HG03460 (cell line): ENCODE data around the gene GGCX.
"Not testable (repeated sequence)": the region's sequence is repeated elsewhere in the genome, so short reads cannot be mapped to it uniquely, and the experiment has no call there.

Experiments used
- ATAC-seq: cut with Tn5 transposase; IDR thresholded peaks from one replicate; pipeline ENCODE4 v1.9.1; 2021; ENCODE audit not compliant: unreplicated experiment

GGCX gene

DNA sequence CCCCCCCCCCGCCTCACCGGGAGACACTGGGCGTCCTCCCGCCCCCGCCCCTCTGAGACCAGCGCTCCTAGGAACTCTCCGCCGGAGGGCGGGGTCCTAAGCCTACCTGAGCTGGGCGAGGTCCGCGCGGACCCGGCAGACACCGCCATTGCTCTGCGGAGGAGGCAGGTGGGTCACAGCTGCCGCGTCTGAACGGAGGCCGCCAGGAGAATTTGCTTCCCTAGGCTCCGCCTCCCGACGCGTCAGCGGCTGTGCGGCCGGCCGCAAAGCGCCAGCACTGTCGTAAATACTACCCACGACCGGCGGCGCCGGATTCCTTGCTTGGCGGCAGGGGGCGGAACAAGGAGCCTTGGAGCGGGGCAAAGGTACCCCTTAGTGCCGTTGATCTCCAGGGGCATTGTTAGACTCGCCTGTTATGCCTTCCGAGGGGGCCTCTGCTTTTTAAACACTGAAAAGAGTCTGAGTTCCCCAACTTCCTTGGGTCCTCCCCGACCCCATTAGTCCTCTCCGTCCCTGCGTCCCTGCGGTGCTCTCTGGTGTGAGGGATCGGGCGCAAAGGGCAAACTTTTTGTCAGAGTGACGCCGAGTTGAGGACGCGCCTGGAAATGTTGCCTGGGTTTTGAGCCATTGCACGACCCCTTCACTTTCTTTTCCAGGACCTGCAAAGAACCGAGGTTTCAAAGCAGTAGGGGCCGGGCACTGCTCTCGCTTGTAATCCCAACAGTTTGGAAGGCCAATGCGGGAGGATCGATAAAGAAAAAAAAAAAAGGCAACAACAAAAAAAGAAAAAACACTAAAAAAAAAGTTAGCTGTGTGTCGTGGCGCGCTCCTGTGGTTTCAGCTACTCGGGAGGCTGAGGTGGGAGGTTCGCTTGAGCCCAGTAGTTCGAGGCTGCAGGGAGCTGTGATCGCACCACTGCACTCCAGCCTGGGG is at the start of gene GGCX:
TSS of gene GGCX (minus strand) at position 214 of the 933 bp plus-strand sequence. CDS start at position 149, 65 bp downstream.
- ATAC-seq: peak; percentile 90

DNA sequence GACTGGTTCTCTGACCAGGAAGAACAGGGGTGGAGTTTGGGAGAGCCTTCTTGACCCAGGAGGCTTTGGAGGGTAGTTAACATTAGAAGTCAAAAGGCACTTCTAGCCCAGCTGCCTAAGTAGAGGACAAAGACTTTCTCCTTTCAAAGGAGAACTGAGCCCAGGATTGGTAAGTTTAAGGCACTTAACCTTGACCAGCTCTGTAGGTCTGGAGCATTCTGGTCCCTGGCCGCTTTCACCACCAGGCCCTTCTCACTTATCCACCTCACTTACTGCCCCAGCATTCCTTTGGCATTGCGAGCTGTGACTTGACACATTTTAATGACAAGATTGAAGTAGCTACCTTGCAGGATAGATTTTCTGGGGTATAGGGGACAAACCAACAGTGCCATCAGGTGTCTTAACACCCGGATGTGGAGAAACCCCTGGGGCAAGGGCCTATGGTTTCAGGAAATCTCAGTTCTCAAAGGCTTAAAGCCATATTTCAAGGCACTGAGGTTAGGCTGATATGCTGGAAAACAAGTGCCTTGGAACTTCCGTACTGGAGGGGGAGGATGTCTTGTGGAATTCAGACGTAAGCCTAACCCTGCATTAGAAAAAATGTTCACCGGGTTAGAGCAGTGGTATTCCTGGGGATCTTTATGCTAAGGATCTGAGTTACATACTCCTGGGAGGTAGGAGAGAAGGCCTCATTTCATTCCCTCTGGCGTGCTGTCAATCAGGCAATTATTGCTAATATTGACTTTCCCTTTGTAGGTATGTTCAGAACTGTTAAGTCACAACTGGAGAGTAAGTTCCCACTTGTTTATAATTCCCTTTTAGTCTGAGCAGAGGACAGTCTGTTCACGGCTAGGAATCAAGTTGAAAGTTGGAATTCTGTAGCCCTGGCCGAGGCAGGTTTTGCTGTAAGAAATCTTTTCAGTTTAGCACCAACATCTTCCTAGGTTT is 46.2 kb upstream of the GGCX start:
- ATAC-seq: no peak

DNA sequence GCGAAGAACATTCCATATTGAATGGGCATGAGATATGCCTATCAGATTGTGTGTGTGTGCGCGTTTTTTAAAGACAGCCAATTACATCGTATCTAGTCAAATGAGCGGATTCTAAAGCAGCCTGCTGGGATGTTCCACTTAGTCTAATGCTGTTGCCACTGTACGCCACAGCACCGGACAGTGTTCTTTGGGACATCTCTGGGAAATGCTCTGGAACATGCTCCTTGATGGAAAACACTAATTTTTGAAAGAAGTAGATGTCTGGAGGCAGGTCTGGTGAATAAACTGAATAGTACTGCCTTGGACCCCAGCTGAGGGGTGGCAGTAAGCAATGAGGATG is 44.8 kb upstream of the GGCX start:
- no peak for ATAC-seq

DNA sequence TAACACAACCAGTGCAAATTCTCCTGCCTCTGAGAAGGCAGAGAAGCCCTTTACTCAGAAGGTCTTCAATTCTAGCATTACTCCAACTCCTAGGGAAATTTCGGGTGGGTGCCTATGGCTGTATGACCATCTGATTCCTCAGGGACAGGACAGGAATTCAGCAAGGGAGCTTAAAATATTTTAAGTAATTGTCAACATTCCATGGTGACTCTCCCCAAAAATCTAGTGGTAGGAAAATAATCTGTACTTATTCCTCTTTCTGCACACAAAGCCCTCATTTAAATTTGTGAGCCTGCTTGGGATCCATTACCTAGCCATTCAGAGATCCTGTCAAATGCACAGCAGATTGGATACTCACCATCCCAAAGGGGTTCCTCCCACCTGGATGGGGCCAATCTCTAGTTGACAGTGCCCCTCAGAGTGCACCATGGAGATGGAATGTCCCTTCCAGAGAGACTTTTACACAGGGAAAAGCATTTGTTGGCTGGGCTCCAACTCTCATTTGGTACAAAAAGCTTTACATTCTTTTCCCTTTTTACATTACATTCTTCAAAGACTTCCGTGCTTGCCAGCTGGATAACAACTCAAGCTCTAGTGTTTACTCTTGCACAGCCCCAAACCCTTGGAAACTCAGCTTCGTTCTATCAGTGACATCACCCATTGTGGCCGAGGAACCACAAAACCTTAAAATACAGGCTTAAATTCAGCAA is 44.3 kb upstream of the GGCX start:
- no peak for ATAC-seq

DNA sequence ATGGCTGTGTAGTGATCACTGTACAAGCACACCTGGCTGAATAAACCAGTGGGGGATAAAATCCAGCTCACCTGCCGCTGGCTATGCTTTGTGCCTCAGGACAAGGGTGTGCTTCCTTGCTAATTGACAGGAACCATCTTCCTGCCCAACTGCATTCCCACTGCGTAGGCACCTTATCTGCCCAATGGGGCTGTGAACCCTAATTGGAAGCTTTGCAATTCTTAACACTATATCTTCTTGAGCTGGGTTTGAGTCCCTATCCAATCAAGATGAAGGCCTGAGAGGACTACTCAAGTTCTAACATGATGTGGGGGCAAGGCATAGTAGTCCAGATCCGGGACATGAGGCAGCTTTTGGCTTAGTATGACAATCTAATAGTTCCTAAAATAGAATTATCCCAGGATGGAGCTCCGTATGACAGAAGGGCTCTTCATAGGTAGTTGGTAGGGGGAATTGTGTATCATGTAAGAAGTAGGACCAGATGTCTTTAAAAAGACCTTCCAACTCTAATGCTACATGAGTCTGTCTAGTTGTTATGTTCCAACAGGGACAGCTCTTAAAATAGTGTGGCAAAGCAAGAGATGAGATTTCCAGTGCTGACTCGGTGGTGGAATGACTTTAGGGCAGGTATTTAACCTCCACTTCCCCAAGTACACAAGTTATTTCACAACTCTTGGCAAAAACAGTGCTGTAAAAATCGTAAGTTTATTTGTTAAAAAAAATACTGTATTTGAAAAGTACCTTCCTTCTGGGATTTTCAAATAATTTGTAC is 43.5 kb upstream of the GGCX start:
- ATAC-seq: no peak

DNA sequence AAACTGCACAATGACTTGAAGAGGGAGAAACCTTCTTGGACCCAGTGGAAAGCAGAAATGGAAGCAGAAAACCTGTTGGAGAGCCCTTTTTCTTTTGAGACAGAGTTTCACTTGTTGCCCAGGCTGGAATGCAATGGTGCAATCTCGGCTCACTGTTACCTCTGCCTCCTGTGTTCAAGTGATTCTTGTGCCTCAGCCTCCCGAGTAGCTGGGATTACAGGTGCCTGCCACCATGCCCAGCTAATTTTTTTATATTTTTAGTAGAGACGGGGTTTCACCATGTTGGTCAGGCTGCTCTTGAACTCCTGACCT is 42.8 kb upstream of the GGCX start:
- ATAC-seq: not testable (repeated sequence)

DNA sequence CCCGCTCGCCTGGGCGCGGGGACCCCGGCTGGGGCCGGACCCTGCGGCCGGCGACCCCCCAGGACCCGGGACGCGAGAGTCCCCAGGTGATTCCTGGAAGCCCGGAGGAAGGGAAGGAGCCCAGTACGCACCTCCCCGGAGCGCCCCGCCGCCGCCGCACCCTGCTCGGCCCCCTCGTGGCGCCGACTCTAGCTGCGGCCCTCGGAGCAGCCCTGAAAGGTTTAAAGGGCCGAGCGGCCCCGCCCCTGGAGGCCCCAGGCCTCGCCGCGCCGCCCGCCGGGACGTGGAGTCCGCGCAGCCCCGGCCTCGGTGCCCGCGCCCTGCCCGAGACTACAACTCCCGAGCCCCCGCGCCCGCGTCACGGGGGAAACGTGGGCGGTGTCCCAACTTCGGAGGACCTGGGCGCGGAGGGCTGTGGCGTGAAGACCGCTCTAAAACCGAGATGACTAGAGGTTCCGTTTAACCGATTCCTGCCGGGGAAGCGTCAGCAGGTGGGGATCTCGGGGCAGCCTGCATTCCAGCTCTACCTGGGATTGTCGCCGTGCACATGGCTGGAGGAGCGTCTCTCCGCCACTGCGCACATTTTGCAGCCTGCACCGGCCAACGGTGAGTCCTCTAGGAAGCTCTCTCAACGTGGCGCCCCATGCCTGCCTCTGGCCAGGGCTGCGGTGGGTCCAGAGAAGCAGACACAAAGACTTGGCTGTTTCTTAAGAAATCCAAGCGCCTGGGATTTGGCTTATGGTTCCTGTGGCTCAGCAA is 41.4 kb upstream of the GGCX start, which contains the start of gene TMEM150A:
TSS of gene TMEM150A (minus strand) at position 223 of the 759 bp plus-strand sequence. CDS start 750 bp downstream, outside the sequence.
- ATAC-seq: peak; percentile 97

DNA sequence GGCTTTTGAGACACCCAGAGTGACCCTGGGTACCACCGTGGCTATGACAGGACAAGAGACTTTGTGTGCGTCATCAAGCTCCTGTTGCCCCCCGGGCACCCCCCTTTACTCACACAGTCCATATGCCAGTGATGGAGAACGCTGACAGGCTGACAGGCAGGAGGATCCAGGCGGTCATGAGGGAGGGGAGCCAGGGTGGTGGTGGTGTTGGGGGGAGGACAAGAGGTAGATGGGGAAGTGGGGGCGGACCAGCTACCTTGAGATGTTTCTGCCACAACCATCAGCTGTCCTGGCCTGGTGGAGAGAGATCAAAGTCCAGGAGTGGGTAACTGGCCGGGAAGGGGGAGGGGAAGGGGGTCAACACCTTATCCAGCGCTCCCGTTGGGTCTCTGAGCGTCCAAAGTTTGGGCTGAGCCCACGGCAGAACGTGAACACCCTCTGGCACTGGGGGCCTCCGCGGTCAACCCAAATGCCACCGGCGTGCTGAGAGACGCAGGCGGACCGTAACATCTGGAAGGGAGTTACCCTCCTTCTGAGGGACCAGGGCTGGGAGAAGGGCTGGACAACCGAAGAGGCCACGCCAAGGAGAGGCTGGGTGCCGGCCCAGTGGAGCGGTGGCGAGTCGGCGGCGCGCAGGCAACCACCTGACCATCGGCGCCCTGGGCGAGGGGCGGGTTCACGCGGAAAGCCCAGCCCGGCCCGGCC is 40.6 kb upstream of the GGCX start:
- peak; percentile 34 for ATAC-seq

DNA sequence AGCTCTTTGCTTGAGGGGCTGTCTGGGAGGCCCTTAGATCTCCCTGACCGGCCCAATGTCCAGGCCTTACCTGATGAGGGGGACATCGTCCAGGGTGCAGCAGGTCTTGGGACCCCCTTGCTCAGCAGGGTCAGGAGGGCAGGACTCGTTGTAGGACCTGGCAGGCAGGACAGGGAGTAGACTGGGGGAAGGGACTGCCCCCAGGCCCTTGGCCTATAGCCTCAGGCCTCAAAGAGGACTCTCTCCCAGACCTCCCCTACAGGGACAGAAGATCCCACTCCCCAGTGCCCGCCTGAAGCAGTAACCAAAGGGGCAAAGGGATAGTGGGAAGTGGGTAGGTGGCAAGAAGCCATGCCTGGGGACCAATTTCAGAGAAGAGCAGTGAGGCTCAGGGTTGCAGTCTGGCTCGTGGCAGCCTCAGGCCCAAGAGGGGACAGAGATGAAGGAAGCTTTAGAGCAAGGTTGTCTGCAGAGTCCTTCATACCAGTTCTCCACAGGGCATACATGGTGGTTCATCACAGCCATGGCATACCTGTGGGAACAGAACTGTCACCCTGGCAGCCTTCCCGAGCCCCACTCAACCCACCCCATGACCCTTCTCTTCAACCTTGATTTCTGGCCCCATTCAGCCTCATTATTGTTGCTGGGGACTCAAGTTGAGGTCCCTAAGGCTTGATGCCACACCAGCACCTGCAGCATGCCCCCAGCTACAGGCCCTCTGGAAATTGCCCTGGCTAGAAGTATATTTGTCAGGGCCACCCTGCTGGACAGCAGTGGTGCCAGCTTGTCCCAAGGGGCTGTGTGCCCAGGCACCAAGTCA is 39.9 kb upstream of the GGCX start:
- ATAC-seq: no peak

DNA sequence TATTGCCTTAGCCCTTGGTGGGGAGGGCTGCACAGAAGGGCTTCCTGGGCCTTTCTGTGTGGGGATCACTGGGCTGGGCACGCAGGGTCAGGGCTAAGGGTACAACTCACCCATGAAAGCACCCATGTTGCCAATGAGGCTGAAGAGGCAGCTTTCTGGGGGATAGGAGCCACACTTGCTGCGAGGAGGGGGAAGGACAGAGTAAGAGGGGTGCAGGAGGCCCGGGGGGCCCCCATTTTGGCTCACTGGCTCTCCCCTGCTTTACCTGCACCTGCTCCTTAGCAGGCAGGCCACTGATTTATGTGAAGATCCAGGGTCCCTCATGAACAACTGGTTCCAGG is 38.9 kb upstream of the GGCX start:
- ATAC-seq: no peak

DNA sequence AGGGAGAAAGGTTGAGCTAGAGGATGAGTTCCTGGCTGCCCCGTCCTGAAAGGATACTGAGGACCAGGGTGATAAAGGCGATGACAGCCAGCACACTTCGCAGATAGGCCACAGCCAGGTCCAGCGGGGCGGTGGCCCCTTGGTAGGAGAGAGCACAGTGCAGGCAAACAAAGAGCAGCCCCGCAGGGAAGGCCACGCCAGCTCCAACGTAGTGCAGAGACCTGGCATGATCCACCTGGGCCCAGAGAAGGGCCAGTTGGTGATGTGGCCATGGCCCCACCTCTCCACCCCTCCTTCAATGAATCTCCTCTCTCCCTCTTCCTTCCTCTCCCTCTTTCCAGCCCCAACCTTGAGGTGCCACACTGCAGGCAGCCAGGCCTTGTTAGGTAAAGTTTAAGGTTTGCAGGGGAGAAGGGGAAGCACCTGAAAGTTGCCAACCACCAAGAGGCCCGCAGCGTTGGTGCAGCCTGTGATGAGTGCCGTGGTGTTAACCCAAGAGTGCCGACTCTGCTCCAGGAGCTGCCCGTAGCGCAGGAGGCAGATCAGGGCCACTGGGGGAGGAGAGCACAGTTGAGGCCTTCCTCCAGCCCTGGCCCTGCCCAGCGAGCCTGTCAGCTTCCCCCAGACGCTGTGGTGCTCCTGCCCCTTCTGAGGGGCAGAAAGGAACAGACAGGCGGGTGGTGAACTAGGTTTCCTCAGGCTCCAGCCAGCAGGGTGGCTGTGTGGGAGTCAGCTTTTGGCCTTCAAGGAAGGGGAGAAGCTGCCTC is 38.4 kb upstream of the GGCX start:
- no peak for ATAC-seq

DNA sequence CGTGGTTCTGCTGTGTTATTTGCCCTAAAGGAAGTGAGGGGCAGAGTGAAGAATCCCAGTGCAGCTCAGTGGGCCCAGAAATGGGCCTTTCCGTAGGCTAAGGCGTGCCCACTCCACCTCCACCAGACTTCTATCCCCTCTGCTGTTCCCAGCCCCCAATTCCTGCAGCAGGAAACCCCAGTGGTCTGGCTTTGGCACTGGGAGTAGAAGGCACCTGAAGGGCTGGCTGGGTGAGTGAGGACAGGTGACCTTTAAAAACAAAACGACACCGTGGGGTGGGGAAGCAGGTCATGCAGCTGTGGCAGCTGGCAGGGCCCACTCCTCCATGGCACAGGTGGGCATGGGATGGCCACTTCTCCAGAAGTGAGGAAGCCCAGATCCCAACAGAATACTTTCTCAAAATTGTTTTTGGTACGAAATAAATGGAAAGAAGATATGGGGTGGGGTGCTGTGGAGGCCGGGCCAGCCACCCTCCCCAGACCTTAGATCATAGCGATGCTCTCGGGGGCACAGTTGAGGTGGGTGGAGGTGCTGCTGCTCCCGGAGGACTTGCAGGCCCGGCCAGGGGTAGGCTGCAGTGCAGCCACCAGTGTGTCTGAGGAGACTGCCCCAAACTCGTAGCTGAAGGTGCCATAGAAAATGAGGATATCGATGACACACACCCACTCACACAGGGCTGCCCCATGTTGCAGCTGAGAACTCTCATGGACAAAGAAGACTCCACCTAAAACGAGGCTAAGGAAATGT is 37.5 kb upstream of the GGCX start:
- ATAC-seq: no peak

DNA sequence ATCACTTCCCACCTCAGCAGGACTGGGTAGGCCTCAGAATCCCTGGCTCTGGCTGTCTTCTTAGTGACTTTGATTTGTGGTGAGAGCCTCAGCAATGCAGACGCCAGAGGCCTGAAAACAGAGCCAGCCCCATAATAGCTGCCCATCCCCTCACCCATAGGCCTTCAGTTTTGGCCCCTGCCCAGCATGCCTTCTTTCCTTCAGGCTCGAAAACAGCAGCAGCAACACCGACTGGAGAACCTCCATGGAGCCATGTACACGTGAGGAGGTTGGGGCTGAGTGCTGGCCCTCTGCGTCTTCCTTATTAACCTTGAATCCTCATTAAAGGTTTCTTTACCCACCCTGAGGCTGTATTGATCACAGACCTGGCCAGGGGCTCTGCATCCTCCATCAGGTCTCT is 35.9 kb upstream of the GGCX start:
- no peak for ATAC-seq

DNA sequence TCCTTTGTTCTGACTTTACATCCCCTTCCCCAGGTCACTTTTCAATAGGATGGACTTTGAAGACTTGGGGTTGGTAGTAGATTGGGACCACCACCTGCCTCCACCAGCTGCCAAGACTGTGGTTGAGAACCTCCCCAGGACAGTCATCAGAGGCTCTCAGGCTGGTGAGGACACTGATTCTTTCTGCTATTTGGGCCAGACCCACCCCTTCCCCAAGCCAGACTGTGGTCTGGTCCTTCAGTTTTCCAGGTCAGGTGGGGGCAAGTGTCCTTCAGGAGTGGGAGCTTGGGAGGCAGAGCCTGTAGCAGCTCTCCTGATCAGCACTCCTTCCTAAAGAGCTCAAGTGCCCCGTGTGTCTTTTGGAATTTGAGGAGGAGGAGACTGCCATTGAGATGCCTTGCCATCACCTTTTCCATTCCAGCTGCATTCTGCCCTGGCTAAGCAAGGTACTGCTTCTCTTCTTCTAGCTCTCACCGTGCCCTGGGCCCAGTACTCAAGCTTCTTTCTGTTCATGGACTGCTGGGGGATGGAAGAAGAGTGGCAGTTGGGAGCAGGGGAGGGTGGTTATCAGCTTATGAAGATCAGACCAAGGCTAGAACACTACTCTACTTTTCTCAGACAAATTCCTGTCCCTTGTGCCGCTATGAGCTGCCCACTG is 35.3 kb upstream of the GGCX start:
- no peak for ATAC-seq

DNA sequence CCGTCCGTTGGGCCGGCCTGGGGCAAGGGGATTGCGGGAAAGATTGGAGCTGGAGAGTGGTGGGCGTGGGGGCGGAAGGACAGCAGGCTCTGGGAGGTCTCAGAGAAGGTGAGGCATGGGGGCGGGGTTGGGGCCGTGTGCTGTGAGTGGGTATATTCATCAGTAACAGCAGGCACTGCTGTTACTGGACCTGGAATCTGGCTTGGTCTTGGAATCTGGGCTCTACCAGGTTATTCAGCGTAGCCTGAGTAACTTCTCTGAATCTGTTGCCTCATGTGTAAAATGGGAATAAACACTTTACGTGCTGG is 34.7 kb upstream of the GGCX start:
- ATAC-seq: no peak

DNA sequence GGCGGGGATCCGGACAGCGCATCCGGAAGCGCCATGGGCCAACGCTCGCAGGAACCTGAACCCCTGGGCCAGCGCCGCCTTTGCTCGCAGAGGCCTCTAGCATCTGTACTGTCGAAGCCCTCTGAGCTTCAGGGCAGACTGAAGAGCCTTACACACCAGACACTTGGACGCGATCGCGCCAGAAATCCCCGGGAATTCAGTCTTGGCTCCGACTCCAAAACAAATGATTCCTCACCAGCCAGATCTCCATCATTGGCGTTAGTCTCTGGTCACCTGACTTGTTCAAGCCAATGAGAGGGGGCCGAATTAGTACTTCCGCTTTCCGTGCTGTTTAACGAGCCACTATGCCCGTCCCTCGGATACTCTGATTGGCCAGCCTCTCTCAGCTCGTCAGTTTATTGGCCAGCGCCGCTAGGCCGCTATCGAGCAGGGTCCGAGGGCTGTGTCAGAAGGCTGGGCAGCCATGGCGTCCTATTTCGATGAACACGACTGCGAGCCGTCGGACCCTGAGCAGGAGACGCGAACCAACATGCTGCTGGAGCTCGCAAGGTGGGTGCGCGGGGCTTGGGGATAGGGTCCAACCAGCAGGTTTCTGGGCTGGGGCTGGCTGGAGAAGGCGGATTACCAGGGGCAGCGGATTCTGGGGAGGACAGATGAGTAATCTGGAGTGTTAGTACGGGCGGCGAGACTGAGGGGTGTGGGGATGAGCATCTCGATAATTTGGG is 34.2 kb upstream of the GGCX start, which contains the start of gene RNF181:
TSS of gene RNF181 (plus strand) at position 445 of the 725 bp plus-strand sequence. CDS start at position 464, 19 bp downstream.
- ATAC-seq: peak; percentile 99
